Measurements from ENCODE around the gene TIAL1.
"Not testable (repeated sequence)": the region's sequence is repeated elsewhere in the genome, so short reads cannot be mapped to it uniquely, and the experiment has no call there.

TIAL1 gene

GRCh38 chr10:119596537-119597404, at the start of gene TIAL1:
Gene TIAL1 (minus strand): TSS chr10:119596964. CDS start chr10:119596465, 499 bp downstream.
- DNase-seq = peak; percentile 96

- DNase-seq = no peak
Measured at GRCh38 chr10:119644994-119645393, 48.2 kb upstream of the TIAL1 start.

GRCh38 chr10:119644205-119644814, 47.5 kb upstream of the TIAL1 start:
- no peak for DNase-seq

GRCh38 chr10:119643306-119644204, 46.8 kb upstream of the TIAL1 start:
- no peak for DNase-seq

- peak; percentile 58 for DNase-seq
Measured at GRCh38 chr10:119642556-119643111, 45.9 kb upstream of the TIAL1 start.

GRCh38 chr10:119640875-119641526, 44.2 kb upstream of the TIAL1 start:
- no peak for DNase-seq

GRCh38 chr10:119640384-119640783, 43.6 kb upstream of the TIAL1 start:
- no peak for DNase-seq

- no peak for DNase-seq
Measured at GRCh38 chr10:119638982-119639381, 42.2 kb upstream of the TIAL1 start.

- no peak for DNase-seq
Measured at GRCh38 chr10:119637631-119638030, 40.9 kb upstream of the TIAL1 start.

- no peak for DNase-seq
Measured at GRCh38 chr10:119634219-119634544, 37.4 kb upstream of the TIAL1 start.

- DNase-seq = no peak
Measured at GRCh38 chr10:119633538-119634218, 36.9 kb upstream of the TIAL1 start.

GRCh38 chr10:119630300-119630699, 33.5 kb upstream of the TIAL1 start:
- no peak for DNase-seq

GRCh38 chr10:119625570-119626280, 29.0 kb upstream of the TIAL1 start:
- DNase-seq = no peak

GRCh38 chr10:119621078-119621384, 24.3 kb upstream of the TIAL1 start:
- DNase-seq = no peak

GRCh38 chr10:119620241-119621077, 23.7 kb upstream of the TIAL1 start:
- no peak for DNase-seq

GRCh38 chr10:119619811-119620210, 23.0 kb upstream of the TIAL1 start:
- DNase-seq = not testable (repeated sequence)

- DNase-seq = no peak
Measured at GRCh38 chr10:119619215-119619614, 22.5 kb upstream of the TIAL1 start.

GRCh38 chr10:119616882-119617570, 20.3 kb upstream of the TIAL1 start:
- no peak for DNase-seq

GRCh38 chr10:119614686-119615085, 17.9 kb upstream of the TIAL1 start:
- DNase-seq = no peak

GRCh38 chr10:119613741-119614140, 17.0 kb upstream of the TIAL1 start:
- DNase-seq = no peak

All from CD4-positive, alpha-beta T cell treated with Interleukin-21 for 1 hour (primary cell).